Cardiac muscle cell (in vitro differentiated cells and primary cell): Measurements from ENCODE around the gene MTMR3. TPM values are rescaled to one million over a fixed set of nuclear protein-coding genes. Genes with fewer than 3 reads are reported as not detected.
"Not testable (repeated sequence)": the region's sequence is repeated elsewhere in the genome, so short reads cannot be mapped to it uniquely, and the experiment has no call there.

Experiments
- DNase-seq, 2 donors: peaks; one replicate each; pipeline versions ENCODE4 v3.0.0 to v3.0.0-alpha.2; 2010 to 2017; ENCODE audit warnings: low read depth in 1 of 2, low spot score in 1 of 2
- H3K27ac ChIP-seq: fragments of 200-600 bp; sonication (generic); 2 replicates; pipeline ENCODE4 v1.5.1; 2016
- H3K27me3 ChIP-seq: fragments of 200-600 bp; sonication (generic); 2 replicates; pipeline ENCODE4 v1.6.0; 2016; ENCODE audit warnings: control low read depth
- H3K36me3 ChIP-seq: fragments of 200-600 bp; sonication (generic); 2 replicates; pipeline ENCODE4 v1.5.1; 2016; ENCODE audit warnings: control low read depth
- H3K4me1 ChIP-seq: fragments of 200-600 bp; sonication (generic); 2 replicates; pipeline ENCODE4 v1.8.1; 2017; ENCODE audit warnings: low read depth, mild to moderate bottlenecking, mixed run types
- H3K4me3 ChIP-seq: fragments of 200-600 bp; sonication (generic); 2 replicates; pipeline ENCODE4 v1.5.1; 2016; ENCODE audit warnings: mild to moderate bottlenecking
- H3K9me3 ChIP-seq: fragments of 200-600 bp; sonication (generic); 2 replicates; pipeline ENCODE4 v1.5.1; 2017; ENCODE audit warnings: low read depth, mild to moderate bottlenecking, control low read depth
- polyA plus RNA-seq: library from polyadenylated mRNA; unstranded; fragments of >200 nt; fragmentation: Nextera tagmentation; extraction: Ambion mirVana; gene quantifications from 2 replicates; pipeline ENCODE4 v1.2.1, GENCODE V29; 2016
- total RNA-seq: library from RNA; depleted of rRNA; stranded (reverse); fragments of >200 nt; gene quantifications from 2 replicates; pipeline ENCODE4 v1.2.3, GENCODE V29; 2016
- TF ChIP-seq, protein P1 (sequence below): IDR thresholded peaks from 2 replicates; pipeline ENCODE4 v1.5.1; 2012; ENCODE audit warnings: low read depth, mild to moderate bottlenecking, low read length

The MTMR3 gene
- total and polyA plus RNA-seq, 2 experiments from 2014 or later: 10.1 to 22.0 TPM

DNA sequence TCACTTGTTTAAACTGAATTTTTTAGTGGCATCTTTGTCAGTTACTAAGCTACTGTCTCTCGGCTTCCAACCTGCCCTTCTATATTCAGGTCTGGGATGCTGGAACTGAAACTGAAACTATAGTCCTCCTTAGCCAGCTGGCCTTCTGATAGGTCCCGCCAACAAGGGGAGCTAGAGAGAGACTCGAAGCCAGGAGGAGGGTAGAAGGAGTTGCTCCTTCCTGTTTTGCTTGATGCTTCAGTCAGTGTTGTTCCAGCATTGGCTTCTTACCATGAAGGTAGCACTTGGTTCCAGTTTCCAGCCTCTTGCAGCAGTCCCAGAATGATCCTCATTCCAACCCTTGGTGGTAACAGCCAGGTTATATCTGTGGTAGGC lies 164.4 kb downstream of the MTMR3 start:
- TF ChIP-seq, protein P1, sequence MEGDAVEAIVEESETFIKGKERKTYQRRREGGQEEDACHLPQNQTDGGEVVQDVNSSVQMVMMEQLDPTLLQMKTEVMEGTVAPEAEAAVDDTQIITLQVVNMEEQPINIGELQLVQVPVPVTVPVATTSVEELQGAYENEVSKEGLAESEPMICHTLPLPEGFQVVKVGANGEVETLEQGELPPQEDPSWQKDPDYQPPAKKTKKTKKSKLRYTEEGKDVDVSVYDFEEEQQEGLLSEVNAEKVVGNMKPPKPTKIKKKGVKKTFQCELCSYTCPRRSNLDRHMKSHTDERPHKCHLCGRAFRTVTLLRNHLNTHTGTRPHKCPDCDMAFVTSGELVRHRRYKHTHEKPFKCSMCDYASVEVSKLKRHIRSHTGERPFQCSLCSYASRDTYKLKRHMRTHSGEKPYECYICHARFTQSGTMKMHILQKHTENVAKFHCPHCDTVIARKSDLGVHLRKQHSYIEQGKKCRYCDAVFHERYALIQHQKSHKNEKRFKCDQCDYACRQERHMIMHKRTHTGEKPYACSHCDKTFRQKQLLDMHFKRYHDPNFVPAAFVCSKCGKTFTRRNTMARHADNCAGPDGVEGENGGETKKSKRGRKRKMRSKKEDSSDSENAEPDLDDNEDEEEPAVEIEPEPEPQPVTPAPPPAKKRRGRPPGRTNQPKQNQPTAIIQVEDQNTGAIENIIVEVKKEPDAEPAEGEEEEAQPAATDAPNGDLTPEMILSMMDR: no peak
- H3K27me3 ChIP-seq: no peaks in the 10 kb centered on the region
- DNase-seq: peak in 1 of 2 donors; percentile 17

DNA sequence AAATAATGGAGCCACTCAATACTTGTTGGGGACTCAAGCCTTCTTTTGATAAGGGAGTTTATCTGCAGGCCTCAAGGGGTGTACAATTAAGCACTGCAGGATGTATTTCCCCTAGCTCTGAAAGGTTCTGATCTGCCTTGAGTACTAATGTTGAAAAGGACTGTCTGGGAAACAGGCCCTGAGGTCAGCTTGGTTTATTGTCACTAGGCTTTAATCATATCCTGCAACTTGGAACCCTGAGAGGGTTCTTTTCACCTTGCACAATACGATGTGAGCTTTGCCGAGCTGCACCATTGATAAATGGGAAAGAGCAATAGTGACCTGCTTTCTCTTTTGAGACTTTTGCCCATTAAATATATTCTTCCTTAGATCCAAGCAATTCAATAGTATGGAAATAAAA lies 165.7 kb downstream of the MTMR3 start:
- Histone ChIP-seq H3K4me3 (no peak overlapping the region), H3K9me3 (no peaks in the 10 kb centered on the region), H3K4me1 (no peaks in the 10 kb centered on the region), H3K27me3 (no peaks in the 10 kb centered on the region), H3K27ac (no peak overlapping the region), H3K36me3 (no peaks in the 10 kb centered on the region)
- DNase-seq: no peak
- TF ChIP-seq, protein P1: no peak

More for the DNA sequence above, 164.4 kb downstream of the MTMR3 start:
- no peaks in the 10 kb centered on the region for H3K9me3 ChIP-seq
- no peaks in the 10 kb centered on the region for H3K4me1 ChIP-seq
- H3K4me3 ChIP-seq: no peak overlapping the region
- H3K27ac ChIP-seq: no peak overlapping the region
- no peaks in the 10 kb centered on the region for H3K36me3 ChIP-seq

DNA sequence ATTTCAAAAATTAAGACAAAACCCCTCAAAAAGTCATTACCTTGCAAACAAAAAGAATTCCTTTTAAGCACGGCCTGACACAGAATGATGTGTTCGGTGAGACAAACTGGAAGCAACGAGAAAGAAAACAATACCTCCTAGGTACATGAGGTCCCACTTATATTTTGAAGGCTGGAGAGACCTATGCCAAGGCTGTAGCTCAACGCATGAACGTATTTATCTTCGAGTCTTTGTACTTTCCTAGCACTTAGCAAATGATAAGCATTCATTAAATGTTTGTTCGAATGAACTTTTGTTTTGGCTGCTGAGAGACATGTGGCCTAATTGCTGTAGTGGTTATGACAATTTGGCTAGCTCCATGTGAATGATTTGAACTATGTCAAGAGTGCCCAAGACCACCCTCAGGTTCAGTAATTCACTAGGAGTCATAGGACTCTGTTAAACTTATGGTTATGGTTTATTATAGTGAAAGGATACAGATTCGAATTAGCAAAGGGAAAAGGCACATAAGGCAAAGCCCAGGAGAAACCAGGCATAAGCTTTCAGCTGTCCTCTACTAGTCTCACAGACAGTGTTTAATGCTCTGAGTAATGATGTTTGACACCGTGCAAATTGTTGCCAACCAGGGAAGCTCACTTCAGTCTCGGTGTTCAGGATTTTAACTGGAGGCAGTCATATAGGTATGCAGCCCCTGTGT lies 171.2 kb downstream of the MTMR3 start:
- Histone ChIP-seq H3K4me1 (peaks cover 13% of the 10 kb centered on the region), H3K9me3 (no peaks in the 10 kb centered on the region), H3K4me3 (no peak overlapping the region), H3K36me3 (no peaks in the 10 kb centered on the region), H3K27me3 (no peaks in the 10 kb centered on the region), H3K27ac (peak overlapping the region; percentile 74)
- DNase-seq: peak in 1 of 2 donors; percentile 47
- TF ChIP-seq, protein P1: no peak

DNA sequence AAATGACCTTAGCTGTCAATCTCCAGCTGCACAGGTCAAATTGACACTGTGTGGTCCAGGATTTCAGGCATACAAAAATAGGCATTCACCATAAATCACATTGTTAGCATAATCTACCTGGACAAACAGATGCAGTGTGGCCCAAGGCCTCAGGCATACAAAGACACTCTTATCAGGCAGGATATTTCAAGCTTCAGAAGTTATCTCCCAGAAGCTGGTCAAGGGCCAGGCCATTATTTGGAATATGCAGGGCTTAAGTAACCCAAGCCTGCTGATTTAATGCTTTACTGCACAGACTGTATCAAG lies 171.7 kb downstream of the MTMR3 start:
- Histone ChIP-seq H3K9me3 (no peaks in the 10 kb centered on the region), H3K27me3 (no peaks in the 10 kb centered on the region), H3K36me3 (no peaks in the 10 kb centered on the region), H3K27ac (peak overlapping the region; percentile 74), H3K4me1 (peaks cover 13% of the 10 kb centered on the region), H3K4me3 (no peak overlapping the region)
- TF ChIP-seq, protein P1: no peak
- DNase-seq: no peak

DNA sequence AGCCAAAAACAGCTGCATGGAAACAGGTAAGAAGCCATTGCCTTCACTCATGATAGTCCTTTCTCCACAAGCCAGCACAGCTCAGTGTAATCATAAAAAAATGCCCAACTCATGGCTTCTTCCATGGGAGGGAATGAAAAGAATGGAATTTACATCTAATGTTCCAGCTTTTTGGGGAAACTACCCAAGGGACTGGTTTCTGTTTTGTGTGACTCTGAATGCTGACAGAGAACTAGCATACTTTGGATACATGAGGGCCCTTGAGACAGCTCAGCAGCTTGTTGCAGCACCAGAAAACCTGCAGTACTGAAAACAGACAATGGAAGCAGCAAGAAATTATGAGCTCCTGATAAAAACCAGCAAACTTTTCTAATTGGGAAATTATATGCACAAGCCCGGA lies 173.0 kb downstream of the MTMR3 start:
- no peaks in the 10 kb centered on the region for H3K9me3 ChIP-seq
- DNase-seq: no peak
- H3K4me3 ChIP-seq: no peak overlapping the region
- peaks cover 13% of the 10 kb centered on the region for H3K4me1 ChIP-seq
- TF ChIP-seq, protein P1: no peak
- no peaks in the 10 kb centered on the region for H3K27me3 ChIP-seq
- no peak overlapping the region for H3K27ac ChIP-seq
- H3K36me3 ChIP-seq: no peaks in the 10 kb centered on the region

DNA sequence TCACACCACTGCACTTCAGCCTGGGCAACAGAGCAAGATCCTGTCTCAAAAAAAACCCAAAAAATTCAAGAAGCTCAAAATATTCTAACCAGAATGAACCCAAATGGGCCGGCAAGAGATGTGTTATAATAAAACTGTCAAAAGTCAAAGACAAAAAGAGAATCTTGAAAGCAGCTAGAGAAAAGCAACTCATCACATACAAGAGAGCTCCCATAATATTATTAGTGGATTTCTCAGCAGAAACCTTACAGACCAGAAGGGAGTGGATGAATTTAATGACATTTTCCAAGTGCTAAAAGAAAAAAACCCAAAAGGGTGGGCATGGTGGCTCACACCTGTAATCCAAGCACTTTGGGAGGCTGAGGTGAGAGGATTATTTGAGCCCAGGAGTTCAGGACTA lies 174.4 kb downstream of the MTMR3 start:
- DNase-seq: no peak
- TF ChIP-seq, protein P1: no peak
- Histone ChIP-seq H3K27ac (no peak overlapping the region), H3K4me3 (no peak overlapping the region), H3K9me3 (no peaks in the 10 kb centered on the region), H3K27me3 (no peaks in the 10 kb centered on the region), H3K36me3 (no peaks in the 10 kb centered on the region), H3K4me1 (peaks cover 13% of the 10 kb centered on the region)

DNA sequence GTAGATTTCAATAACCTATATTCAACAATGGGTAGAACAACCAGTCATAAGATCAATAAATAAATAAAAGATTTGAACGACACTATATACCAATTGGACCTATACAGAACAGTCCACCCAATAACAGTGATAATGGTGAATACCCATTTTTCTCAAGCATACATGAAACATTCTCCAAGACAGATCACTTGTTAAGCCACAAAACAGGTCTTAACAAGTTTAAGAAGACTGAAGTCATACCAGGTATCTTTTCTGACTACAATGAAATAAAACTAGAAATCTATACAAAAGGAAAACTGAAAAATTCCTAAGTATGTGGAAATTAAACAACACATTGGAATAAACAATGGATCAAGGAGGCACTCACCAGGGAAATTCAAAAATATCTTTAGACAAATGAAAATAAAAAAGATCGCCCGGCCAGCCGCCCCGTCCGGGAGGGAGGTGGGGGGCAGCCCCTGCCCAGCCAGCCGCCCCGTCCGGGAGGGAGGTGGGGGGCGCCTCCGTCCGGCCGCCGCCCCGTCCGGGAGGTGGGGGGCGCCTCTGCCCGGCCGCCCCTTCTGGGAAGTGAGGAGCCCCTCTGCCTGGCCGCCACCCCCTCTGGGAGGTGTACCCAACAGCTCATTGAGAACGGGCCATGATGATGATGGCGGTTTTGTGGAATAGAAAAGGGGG lies 176.5 kb downstream of the MTMR3 start:
- not testable (repeated sequence) for H3K27me3 ChIP-seq, H3K27ac ChIP-seq, H3K4me3 ChIP-seq, H3K4me1 ChIP-seq, H3K36me3 ChIP-seq, DNase-seq, H3K9me3 ChIP-seq

DNA sequence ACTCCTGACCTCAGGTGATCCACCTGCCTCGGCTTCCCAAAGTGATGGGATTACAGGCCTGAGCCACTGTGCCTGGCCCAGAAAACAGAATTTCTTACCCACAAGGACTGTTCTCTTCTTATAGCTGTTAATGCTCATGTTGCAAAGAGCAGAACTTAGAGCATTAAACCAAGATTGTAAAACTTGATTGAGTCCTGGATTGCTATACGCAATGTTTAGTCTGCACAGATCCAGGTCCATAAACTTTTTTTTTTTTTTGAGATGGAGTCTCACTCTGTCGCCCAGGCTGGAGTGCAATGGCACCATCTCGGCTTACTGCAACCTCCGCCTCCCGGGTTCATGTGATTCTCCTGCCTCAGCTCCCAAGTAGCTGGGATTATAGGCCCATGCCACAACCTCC lies 178.1 kb downstream of the MTMR3 start:
- not testable (repeated sequence) for H3K36me3 ChIP-seq, H3K27ac ChIP-seq, H3K27me3 ChIP-seq, H3K4me1 ChIP-seq, H3K9me3 ChIP-seq, DNase-seq, H3K4me3 ChIP-seq
